Astrocyte of the spinal cord (primary cell): Measurements from ENCODE around the gene RBM47.
"Not testable (repeated sequence)": the region's sequence is repeated elsewhere in the genome, so short reads cannot be mapped to it uniquely, and the experiment has no call there.

Source experiments
- DNase-seq: peaks from one replicate; pipeline ENCODE4 v3.0.0; 2011; ENCODE audit warnings: low read depth, low spot score
- H3K4me3 ChIP-seq: 2 replicates; pipeline ENCODE4 v1.5.1; 2011; ENCODE audit warnings: low read depth, mild to moderate bottlenecking, low read length, moderate library complexity
- in situ Hi-C: cut with HindIII; loops from 2 replicates; pipeline ENCODE4 v1.10.0; 2017; ENCODE audit warnings: low sequenced_read_pairs
- TF ChIP-seq, protein P1 (sequence below): IDR thresholded peaks from 2 replicates; pipeline ENCODE4 v1.5.1; 2012; ENCODE audit warnings: low read depth, mild to moderate bottlenecking, low read length, inconsistent platforms

The RBM47 gene

DNA sequence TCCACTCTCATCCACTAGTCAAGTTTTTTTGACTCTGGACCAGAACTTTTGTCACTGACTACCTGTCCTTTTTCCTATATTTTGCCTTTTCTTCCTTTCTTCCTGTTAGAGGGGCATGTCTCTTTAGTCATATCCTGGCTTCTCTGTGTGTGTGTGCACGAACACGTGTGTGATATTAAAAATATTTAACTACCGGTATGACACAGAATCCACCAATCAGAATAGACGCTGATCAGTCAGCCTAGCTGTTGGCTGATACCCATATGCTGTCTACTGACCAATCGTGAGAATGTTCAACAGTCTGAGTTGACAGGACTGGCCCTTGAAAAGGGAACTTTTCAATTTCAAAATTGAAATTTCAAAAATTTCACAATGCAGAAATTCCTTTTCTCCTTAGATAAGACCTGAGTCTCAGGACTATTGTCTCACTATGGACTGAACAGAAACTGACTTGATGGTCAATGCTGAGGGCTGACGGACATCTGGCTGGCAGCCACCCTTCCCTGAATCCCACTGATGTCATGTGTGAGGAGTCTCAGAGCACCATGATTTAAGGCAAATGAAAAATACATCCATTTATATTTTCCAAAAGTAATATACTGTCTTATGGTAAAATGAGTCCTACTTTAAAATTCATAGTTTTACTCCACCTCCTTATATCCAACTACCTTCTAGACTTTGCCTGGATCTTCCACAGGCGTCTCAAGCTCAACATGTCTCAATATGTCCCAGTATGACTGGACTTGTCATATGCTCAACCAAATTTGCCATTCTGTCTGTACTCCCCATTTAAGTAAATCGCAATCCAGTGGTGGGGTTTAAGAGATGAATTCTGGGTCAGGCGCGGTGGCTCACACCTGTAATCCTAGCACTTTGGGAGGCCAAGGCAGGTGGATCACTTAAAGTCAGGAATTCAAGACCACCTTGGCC lies 216.5 kb downstream of the RBM47 start:
- no peak overlapping the region for H3K4me3 ChIP-seq
- in situ Hi-C loops, result no loop called here
- DNase-seq, result no peak
- TF ChIP-seq, protein P1, sequence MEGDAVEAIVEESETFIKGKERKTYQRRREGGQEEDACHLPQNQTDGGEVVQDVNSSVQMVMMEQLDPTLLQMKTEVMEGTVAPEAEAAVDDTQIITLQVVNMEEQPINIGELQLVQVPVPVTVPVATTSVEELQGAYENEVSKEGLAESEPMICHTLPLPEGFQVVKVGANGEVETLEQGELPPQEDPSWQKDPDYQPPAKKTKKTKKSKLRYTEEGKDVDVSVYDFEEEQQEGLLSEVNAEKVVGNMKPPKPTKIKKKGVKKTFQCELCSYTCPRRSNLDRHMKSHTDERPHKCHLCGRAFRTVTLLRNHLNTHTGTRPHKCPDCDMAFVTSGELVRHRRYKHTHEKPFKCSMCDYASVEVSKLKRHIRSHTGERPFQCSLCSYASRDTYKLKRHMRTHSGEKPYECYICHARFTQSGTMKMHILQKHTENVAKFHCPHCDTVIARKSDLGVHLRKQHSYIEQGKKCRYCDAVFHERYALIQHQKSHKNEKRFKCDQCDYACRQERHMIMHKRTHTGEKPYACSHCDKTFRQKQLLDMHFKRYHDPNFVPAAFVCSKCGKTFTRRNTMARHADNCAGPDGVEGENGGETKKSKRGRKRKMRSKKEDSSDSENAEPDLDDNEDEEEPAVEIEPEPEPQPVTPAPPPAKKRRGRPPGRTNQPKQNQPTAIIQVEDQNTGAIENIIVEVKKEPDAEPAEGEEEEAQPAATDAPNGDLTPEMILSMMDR, result no peak

GRCh38 chr4:40412388-40412787 lies 217.3 kb downstream of the RBM47 start:
- no peak overlapping the region for H3K4me3 ChIP-seq
- DNase-seq, result no peak
- TF ChIP-seq, protein P1, result no peak
- in situ Hi-C loops, result no loop called here

GRCh38 chr4:40409835-40410234 lies 219.8 kb downstream of the RBM47 start:
- in situ Hi-C loops, result no loop called here
- H3K4me3 ChIP-seq, result no peak overlapping the region
- TF ChIP-seq, protein P1, result no peak
- DNase-seq, result peak; percentile 58

DNA sequence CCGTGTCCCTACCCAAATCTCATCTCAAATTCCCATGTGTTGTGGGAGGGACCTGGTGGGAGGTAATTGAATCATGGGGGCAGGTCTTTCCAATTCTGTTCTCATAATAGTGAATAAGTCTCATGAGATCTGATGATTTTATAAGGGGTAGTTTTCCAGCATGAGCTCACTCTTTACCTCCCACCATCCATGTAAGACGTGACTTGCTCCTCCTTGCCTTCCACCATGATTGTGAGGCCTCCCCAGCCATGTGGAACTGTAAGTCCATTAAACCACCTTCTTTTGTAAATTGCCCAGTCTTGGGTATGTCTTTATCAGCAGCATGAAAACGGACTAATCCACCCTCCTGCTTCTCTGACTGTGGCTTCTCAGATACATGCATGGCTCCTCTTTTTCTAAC lies 222.2 kb downstream of the RBM47 start:
- in situ Hi-C loops, DNase-seq, H3K4me3 ChIP-seq: not testable (repeated sequence)

DNA sequence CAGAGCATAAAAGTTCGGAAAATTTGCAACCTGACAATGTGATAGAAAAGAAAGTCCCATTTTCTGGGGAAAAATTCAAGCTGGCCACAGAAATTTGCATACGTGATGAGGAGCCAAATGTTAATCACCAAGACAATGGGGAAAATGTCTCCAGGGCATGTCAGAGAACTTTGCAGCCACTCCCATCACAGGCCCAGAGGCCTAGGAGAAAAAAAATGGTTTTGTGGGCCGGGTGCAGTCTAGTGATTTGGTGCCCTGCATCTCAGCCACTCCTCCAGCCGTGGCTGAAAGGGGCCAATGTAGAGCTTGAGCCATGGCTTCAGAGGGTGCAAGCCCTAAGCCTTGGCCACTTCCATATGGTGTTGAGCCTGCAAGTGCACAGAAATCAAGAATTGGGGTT lies 223.3 kb downstream of the RBM47 start:
- TF ChIP-seq, protein P1, result no peak
- no peak overlapping the region for H3K4me3 ChIP-seq
- in situ Hi-C loops, result no loop called here
- no peak for DNase-seq

DNA sequence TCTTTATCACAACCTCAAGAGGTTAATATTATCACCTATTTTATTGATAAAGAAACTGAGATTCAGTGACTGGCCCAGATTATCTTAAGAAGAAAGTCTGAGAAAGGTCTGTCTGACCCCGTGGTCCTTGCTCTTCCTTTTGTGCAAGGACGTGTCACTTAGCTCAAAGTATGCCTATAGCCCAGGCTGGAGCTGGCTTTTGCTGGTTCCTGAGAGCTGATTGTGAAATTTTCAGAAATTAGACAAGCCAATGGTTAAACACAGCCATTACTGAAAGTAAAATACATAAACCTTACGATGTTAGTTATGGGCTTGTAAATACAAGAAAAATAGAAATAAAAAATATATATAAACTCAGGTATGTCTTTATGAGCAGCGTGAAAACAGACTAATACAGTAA lies 224.5 kb downstream of the RBM47 start:
- no peak for DNase-seq
- TF ChIP-seq, protein P1, result no peak
- no peak overlapping the region for H3K4me3 ChIP-seq
- in situ Hi-C loops, result no loop called here

DNA sequence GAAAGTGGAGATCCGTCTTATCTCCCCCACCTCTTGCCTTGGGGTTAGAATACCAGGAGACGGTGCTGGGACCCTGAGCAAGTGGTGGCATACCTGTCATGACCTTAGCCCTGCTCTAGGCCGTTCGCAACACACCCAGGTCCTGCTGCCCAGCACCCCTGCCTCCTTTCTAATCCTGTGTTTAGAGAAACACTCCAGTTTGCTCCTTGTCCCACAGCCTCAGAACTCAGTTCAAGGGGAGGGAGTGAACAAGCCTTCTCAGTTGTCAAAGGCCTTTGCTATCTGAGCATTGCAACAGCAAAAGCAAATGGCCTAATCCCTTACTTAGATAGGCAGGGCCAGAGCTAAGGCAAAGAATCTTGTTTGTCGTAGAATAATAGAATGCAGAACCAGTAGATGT lies 226.6 kb downstream of the RBM47 start:
- H3K4me3 ChIP-seq, result no peak overlapping the region
- in situ Hi-C loops, result no loop called here
- TF ChIP-seq, protein P1, result no peak
- no peak for DNase-seq
